ENCODE results near the gene HAPLN3.

GRCh38 chr15:88894819-88895767, at the start of gene HAPLN3:
- no peak for TF ChIP-seq CTCF (IDR thresholded peaks at IDR 0.05; ENCODE audit: extremely low read depth in 1 of 2, insufficient read depth in 1 of 2, low read depth in 1 of 2, low read length in 2 of 2)
- TF ChIP-seq MAX (IDR thresholded peaks at IDR 0.05; ENCODE audit: insufficient read depth, insufficient read length), result no peak
- no peak for TF ChIP-seq POLR2A (IDR thresholded peaks at IDR 0.05; ENCODE audit: low read depth, low read length)
- no peak for TF ChIP-seq POLR2AphosphoS5 (IDR thresholded peaks at IDR 0.05; ENCODE audit: insufficient read depth, low read depth, low read length)
